Activated naive CD4-positive, alpha-beta T cell treated with anti-CD3 and anti-CD28 coated beads, Interleukin-2, amount 10 ng/mL, durations not matched to agents 5 hours and 36 hours (primary cell): ENCODE data around the gene GPC4. TPM values are rescaled to one million over a fixed set of nuclear protein-coding genes. Genes with fewer than 3 reads are reported as not detected.

Experiments
- total RNA-seq, 2 experiments: library from RNA; stranded (reverse); gene quantifications; one replicate each; pipeline ENCODE4 v1.2.3, GENCODE V29; 2021

Gene GPC4
- total RNA-seq: not detected

GRCh38 chrX:133415276-133416105 is at the start of gene GPC4:
TSS of gene GPC4 (minus strand) at chrX:133415489. CDS start at chrX:133414965, 524 bp downstream.

Other genes with a start within 250 kb of the GPC4 start
- not detected for gene TFDP3, start 197.1 kb downstream of the GPC4 start, total RNA-seq